Endothelial cell (in vitro differentiated cells): ENCODE results near the gene CYGB. TPM values are rescaled to one million over a fixed set of nuclear protein-coding genes. Genes with fewer than 3 reads are reported as not detected.

Experiments
- DNase-seq: peaks from one replicate; pipeline ENCODE4 v3.0.0; 2021; ENCODE audit warnings: low spot score
- H3K27ac Mint-ChIP-seq: one replicate; pipeline ENCODE4 v1.8.0; 2021; ENCODE audit warnings: mixed read lengths, inconsistent platforms; ENCODE audit not compliant: unreplicated experiment
- H3K27me3 Mint-ChIP-seq: one replicate; pipeline ENCODE4 v1.8.0; 2021; ENCODE audit warnings: mild to moderate bottlenecking, moderate library complexity, mixed read lengths, inconsistent platforms; ENCODE audit not compliant: unreplicated experiment
- H3K36me3 Mint-ChIP-seq: one replicate; pipeline ENCODE4 v1.8.0; 2021; ENCODE audit warnings: mild to moderate bottlenecking, low read depth, mixed read lengths, inconsistent platforms; ENCODE audit not compliant: unreplicated experiment
- H3K4me1 Mint-ChIP-seq: one replicate; pipeline ENCODE4 v1.8.0; 2021; ENCODE audit warnings: mild to moderate bottlenecking, mixed read lengths, inconsistent platforms; ENCODE audit not compliant: unreplicated experiment
- H3K4me3 Mint-ChIP-seq: one replicate; pipeline ENCODE4 v1.8.0; 2021; ENCODE audit warnings: mild to moderate bottlenecking, mixed read lengths, inconsistent platforms; ENCODE audit not compliant: unreplicated experiment
- H3K9me3 Mint-ChIP-seq: one replicate; pipeline ENCODE4 v1.8.0; 2021; ENCODE audit warnings: mixed read lengths, inconsistent platforms; ENCODE audit not compliant: unreplicated experiment
- CTCF ChIP-seq: fragments of 200-600 bp; sonication (generic); IDR thresholded peaks from one replicate; pipeline ENCODE4 v1.5.0; 2021; ENCODE audit warnings: antibody characterized with exemption; ENCODE audit not compliant: unreplicated experiment
- total RNA-seq: library from RNA; stranded (reverse); fragmentation: NEBNext Ultra II Directional; extraction: Animal tissue kit (Norgen Biotek cat#: 25700); gene quantifications from one replicate; pipeline ENCODE4 v1.2.1, GENCODE V29; 2021; ENCODE audit not compliant: unreplicated experiment

CYGB gene
- total RNA-seq, 1 donor from 2014 or later, result 0.51 TPM

GRCh38 chr17:76501827-76502307 lies 35.6 kb downstream of the CYGB start:
- no peaks in the 10 kb centered on the region for H3K36me3 Mint-ChIP-seq

GRCh38 chr17:76501018-76501826 lies 36.3 kb downstream of the CYGB start, which contains the start of gene RHBDF2:
RHBDF2 (minus strand) TSS chr17:76501423; CDS start chr17:76481524, 19,899 bp downstream.
- H3K27ac Mint-ChIP-seq, result no peak within 1 kb of the TSS
- peaks cover 38% of the 10 kb centered on the region for H3K4me1 Mint-ChIP-seq
- peak; percentile 86 for DNase-seq
- peaks cover 11% of the 10 kb centered on the region for H3K27me3 Mint-ChIP-seq
- no peaks in the 10 kb centered on the region for H3K36me3 Mint-ChIP-seq
- no peak for TF ChIP-seq CTCF
- H3K9me3 Mint-ChIP-seq, result no peaks in the 10 kb centered on the region
- peak within 1 kb of the TSS; percentile 93 for H3K4me3 Mint-ChIP-seq

More at GRCh38 chr17:76501827-76502307, 35.6 kb downstream of the CYGB start:
- peaks cover 38% of the 10 kb centered on the region for H3K4me1 Mint-ChIP-seq
- peak overlapping the region; percentile 93 for H3K4me3 Mint-ChIP-seq
- H3K27ac Mint-ChIP-seq, result no peak overlapping the region
- peaks cover 11% of the 10 kb centered on the region for H3K27me3 Mint-ChIP-seq
- TF ChIP-seq CTCF, result no peak
- H3K9me3 Mint-ChIP-seq, result no peaks in the 10 kb centered on the region
- DNase-seq, result no peak

GRCh38 chr17:76500747-76501017 lies 36.8 kb downstream of the CYGB start:
- no peak for DNase-seq
- Mint-ChIP-seq H3K4me1 (peaks cover 38% of the 10 kb centered on the region), H3K27ac (no peak overlapping the region), H3K27me3 (peaks cover 11% of the 10 kb centered on the region), H3K36me3 (no peaks in the 10 kb centered on the region), H3K9me3 (no peaks in the 10 kb centered on the region), H3K4me3 (peak overlapping the region; percentile 89)
- TF ChIP-seq CTCF, result no peak

- Mint-ChIP-seq H3K4me1 (peaks cover 38% of the 10 kb centered on the region), H3K27me3 (peaks cover 11% of the 10 kb centered on the region), H3K27ac (no peak overlapping the region), H3K9me3 (no peaks in the 10 kb centered on the region), H3K36me3 (no peaks in the 10 kb centered on the region), H3K4me3 (peak overlapping the region; percentile 89)
- no peak for DNase-seq
- no peak for TF ChIP-seq CTCF
Observed at GRCh38 chr17:76500074-76500746, 37.3 kb downstream of the CYGB start.

- TF ChIP-seq CTCF, result no peak
- Mint-ChIP-seq H3K27me3 (peaks cover 11% of the 10 kb centered on the region), H3K36me3 (no peaks in the 10 kb centered on the region), H3K27ac (no peak overlapping the region), H3K9me3 (no peaks in the 10 kb centered on the region), H3K4me1 (peaks cover 38% of the 10 kb centered on the region), H3K4me3 (peak overlapping the region; percentile 83)
- DNase-seq, result no peak
Observed at GRCh38 chr17:76499267-76499667, 38.2 kb downstream of the CYGB start.
